ENCODE data around the gene SFRP2.

Gene SFRP2

GRCh38 chr4:153755186-153755585 is 33.7 kb downstream of the SFRP2 start:
- no peaks in the 10 kb centered on the region for H3K9me3 ChIP-seq
- TF ChIP-seq CTCF (IDR thresholded peaks at IDR 0.05; ENCODE audit: low read depth, low read length) = no peak
- no peak for DNase-seq
- no peaks in the 10 kb centered on the region for H3K36me3 ChIP-seq
- H3K4me1 ChIP-seq = no peaks in the 10 kb centered on the region
- H3K27me3 ChIP-seq = no peaks in the 10 kb centered on the region
- no peak overlapping the region for H3K4me3 ChIP-seq (ENCODE audit: low read depth, low read length)

- Histone ChIP-seq H3K36me3 (no peaks in the 10 kb centered on the region), H3K4me1 (peaks cover 15% of the 10 kb centered on the region), H3K9me3 (no peaks in the 10 kb centered on the region), H3K27me3 (no peaks in the 10 kb centered on the region), H3K4me3 (ENCODE audit: low read depth, low read length) (no peak overlapping the region)
- TF ChIP-seq CTCF (IDR thresholded peaks at IDR 0.05; ENCODE audit: low read depth, low read length) = peak; percentile 90
- DNase-seq = peak; percentile 82
Measured at GRCh38 chr4:153750197-153750817, 38.6 kb downstream of the SFRP2 start.

DNA sequence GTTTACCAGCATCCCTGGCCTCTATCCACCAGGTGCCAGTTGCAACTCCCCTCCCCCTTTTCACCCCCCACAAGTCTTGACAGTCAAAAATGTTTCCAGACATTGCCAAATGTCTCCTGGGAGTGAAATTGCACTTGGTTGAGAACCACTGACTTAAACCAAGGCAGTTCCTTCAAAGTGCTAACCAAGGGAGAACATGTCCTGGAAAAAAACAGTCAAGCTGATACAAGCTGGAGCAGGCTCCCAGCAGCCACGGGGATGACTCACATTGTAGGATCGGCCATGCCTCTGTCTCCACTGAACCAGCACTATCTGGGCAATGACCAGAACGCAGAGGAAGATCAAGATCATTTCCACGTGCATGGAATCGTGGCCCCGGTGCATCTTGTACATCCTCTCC is 40.5 kb downstream of the SFRP2 start:
- peak; percentile 85 for DNase-seq
- H3K4me1 ChIP-seq = peaks cover 15% of the 10 kb centered on the region
- H3K36me3 ChIP-seq = no peaks in the 10 kb centered on the region
- H3K27me3 ChIP-seq = no peaks in the 10 kb centered on the region
- H3K4me3 ChIP-seq (ENCODE audit: low read depth, low read length) = no peak overlapping the region
- no peaks in the 10 kb centered on the region for H3K9me3 ChIP-seq
- no peak for TF ChIP-seq CTCF (IDR thresholded peaks at IDR 0.05; ENCODE audit: low read depth, low read length)

DNA sequence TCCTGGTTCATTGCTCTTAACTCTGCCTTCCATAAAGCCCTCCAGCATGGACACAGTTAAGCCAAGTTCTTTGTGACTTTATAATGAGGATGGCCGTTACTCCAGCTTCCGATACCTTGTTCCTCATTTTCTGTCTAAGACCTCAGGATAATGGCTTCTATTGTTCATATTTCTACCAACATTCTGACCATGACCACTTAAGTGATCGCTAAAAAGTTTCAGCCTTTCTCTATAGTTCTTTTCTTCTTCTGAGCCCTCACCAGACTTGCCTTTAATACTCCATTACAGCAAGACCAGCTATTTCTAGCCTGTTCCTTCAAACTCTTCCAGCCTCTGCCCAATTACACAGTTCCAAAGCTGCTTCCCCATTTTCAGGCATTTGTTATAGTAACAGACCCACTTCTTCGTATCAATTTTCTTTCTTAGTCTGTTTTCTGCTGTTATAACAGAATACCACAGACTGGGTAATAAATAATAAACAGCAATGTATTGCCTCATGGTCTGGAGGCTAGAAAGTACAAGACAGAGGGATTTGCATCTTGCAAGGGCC is 41.4 kb downstream of the SFRP2 start:
- Histone ChIP-seq H3K27me3 (no peaks in the 10 kb centered on the region), H3K4me3 (ENCODE audit: low read depth, low read length) (no peak overlapping the region), H3K4me1 (peaks cover 15% of the 10 kb centered on the region), H3K36me3 (no peaks in the 10 kb centered on the region), H3K9me3 (no peaks in the 10 kb centered on the region)
- DNase-seq = no peak
- no peak for TF ChIP-seq CTCF (IDR thresholded peaks at IDR 0.05; ENCODE audit: low read depth, low read length)

- no peak for DNase-seq
- no peaks in the 10 kb centered on the region for H3K27me3 ChIP-seq
- TF ChIP-seq CTCF (IDR thresholded peaks at IDR 0.05; ENCODE audit: low read depth, low read length) = no peak
- H3K36me3 ChIP-seq = no peaks in the 10 kb centered on the region
- no peak overlapping the region for H3K4me3 ChIP-seq (ENCODE audit: low read depth, low read length)
- peaks cover 15% of the 10 kb centered on the region for H3K4me1 ChIP-seq
- no peaks in the 10 kb centered on the region for H3K9me3 ChIP-seq
Measured at GRCh38 chr4:153745651-153746050, 43.2 kb downstream of the SFRP2 start.

- DNase-seq = no peak
- no peaks in the 10 kb centered on the region for H3K4me1 ChIP-seq
Measured at GRCh38 chr4:153741541-153741940, 47.3 kb downstream of the SFRP2 start.

More at GRCh38 chr4:153741541-153741940, 47.3 kb downstream of the SFRP2 start:
- Histone ChIP-seq H3K27me3 (no peaks in the 10 kb centered on the region), H3K36me3 (no peaks in the 10 kb centered on the region), H3K4me3 (ENCODE audit: low read depth, low read length) (no peak overlapping the region), H3K9me3 (no peaks in the 10 kb centered on the region)
- no peak for TF ChIP-seq CTCF (IDR thresholded peaks at IDR 0.05; ENCODE audit: low read depth, low read length)
